Hepatocyte (in vitro differentiated cells): Measurements from ENCODE around the gene SMIM38. TPM values are rescaled to one million over a fixed set of nuclear protein-coding genes. Genes with fewer than 3 reads are reported as not detected.

ENCODE experiments used
- DNase-seq: peaks from one replicate; pipeline ENCODE4 v3.0.0-alpha.2; 2016; ENCODE audit warnings: low spot score
- H2AFZ ChIP-seq: fragments of 200-600 bp; sonication (generic); 2 replicates; pipeline ENCODE4 v1.6.0; 2016; ENCODE audit warnings: antibody characterized with exemption, mild to moderate bottlenecking
- H3K27ac ChIP-seq: fragments of 200-600 bp; sonication (generic); 2 replicates; pipeline ENCODE4 v1.5.1; 2016; ENCODE audit warnings: mild to moderate bottlenecking
- H3K27me3 ChIP-seq: fragments of 200-600 bp; sonication (generic); 2 replicates; pipeline ENCODE4 v1.6.1; 2016
- H3K36me3 ChIP-seq: fragments of 200-600 bp; sonication (generic); replicated peaks from 2 replicates; pipeline ENCODE4 v1.5.1; 2016; ENCODE audit warnings: low read depth; ENCODE audit not compliant: insufficient read depth
- H3K4me1 ChIP-seq: fragments of 200-600 bp; sonication (generic); 2 replicates; pipeline ENCODE4 v1.5.1; 2016; ENCODE audit warnings: mild to moderate bottlenecking, moderate library complexity; ENCODE audit not compliant: insufficient read depth
- H3K4me2 ChIP-seq: fragments of 200-600 bp; sonication (generic); 2 replicates; pipeline ENCODE4 v1.6.0; 2016
- H3K4me3 ChIP-seq: fragments of 200-600 bp; sonication (generic); 2 replicates; pipeline ENCODE4 v1.5.1; 2016; ENCODE audit warnings: mild to moderate bottlenecking
- H3K79me2 ChIP-seq: fragments of 200-600 bp; sonication (generic); 2 replicates; pipeline ENCODE4 v1.6.0; 2017; ENCODE audit warnings: mild to moderate bottlenecking
- H3K9me2 ChIP-seq: fragments of 200-600 bp; sonication (generic); replicated peaks from 2 replicates; pipeline ENCODE4 v1.6.0; 2017; ENCODE audit warnings: mild to moderate bottlenecking; ENCODE audit not compliant: insufficient read depth
- H3K9me3 ChIP-seq: fragments of 200-600 bp; sonication (generic); 2 replicates; pipeline ENCODE4 v1.5.1; 2016; ENCODE audit warnings: low read depth, mild to moderate bottlenecking
- H4K20me1 ChIP-seq: fragments of 200-600 bp; sonication (generic); 2 replicates; pipeline ENCODE4 v1.6.0; 2016; ENCODE audit warnings: mild to moderate bottlenecking; ENCODE audit not compliant: insufficient read depth, poor library complexity, severe bottlenecking
- EZH2 ChIP-seq: fragments of 200-600 bp; sonication (generic); IDR thresholded peaks from 2 replicates; pipeline ENCODE4 v1.6.1; 2016; ENCODE audit warnings: antibody characterized with exemption, mild to moderate bottlenecking, borderline replicate concordance
- EZH2phosphoT487 ChIP-seq: fragments of 200-600 bp; sonication (generic); IDR thresholded peaks from one replicate; pipeline ENCODE4 v1.6.1; 2018; ENCODE audit warnings: antibody characterized with exemption, mild to moderate bottlenecking, low read depth, moderate library complexity; ENCODE audit not compliant: unreplicated experiment, severe bottlenecking
- WGBS: methylation state at CpG from one replicate; pipeline ENCODE4 v1.1.6; 2016; ENCODE audit warnings: low lambda C conversion rate; ENCODE audit errors: missing lambda C conversion rate; 5-methylcytosine and 5-hydroxymethylcytosine counted together
- polyA plus RNA-seq: library from polyadenylated mRNA; unstranded; fragments of >200 nt; fragmentation: Nextera tagmentation; extraction: Ambion mirVana; gene quantifications from 2 replicates; pipeline ENCODE4 v1.2.1, GENCODE V29; 2016
- total RNA-seq: library from RNA; depleted of rRNA; stranded (reverse); fragments of >200 nt; gene quantifications from 2 replicates; pipeline ENCODE4 v1.2.3, GENCODE V29; 2014
- TF ChIP-seq, protein P1 (sequence below): fragments of 200-600 bp; sonication (generic); IDR thresholded peaks from 2 replicates; pipeline ENCODE4 v1.5.1; 2016; ENCODE audit warnings: antibody characterized with exemption, mild to moderate bottlenecking; ENCODE audit not compliant: poor library complexity

SMIM38 gene
- total and polyA plus RNA-seq, 2 experiments from 2014 or later = 0.64 to 0.70 TPM

DNA sequence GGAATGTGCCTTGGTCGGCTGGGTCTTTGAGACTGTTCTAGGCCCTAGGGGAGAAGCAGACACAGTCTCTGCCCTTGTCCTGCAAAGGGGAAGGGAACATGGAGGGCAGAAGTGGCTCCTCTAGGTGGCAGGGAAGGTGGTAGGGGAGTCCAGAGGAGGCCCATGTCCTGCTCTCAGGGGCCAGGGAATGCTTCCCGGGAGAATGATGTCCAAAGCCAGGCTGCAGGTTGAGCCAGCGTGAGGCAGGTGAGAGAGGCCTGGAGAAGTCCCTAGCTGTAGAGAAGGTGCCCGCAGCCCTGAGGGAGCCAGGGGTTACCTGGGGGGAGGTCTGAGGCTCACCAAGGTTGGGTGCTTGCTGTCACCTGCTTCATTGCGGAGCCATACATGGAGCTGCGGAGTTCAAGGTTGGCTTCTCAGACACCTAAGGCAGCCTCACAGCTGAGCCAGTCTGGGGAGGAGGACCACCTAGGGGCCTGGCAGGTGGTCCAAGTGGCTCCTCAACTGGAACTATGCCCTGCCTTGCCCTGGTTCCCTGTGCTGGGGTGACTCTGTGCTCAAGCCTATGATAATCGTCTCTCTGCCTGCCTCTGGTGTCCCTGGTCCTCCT, 46.1 kb downstream of the SMIM38 start:
- no peaks in the 10 kb centered on the region for H4K20me1 ChIP-seq
- H3K4me2 ChIP-seq = no peak overlapping the region
- H3K79me2 ChIP-seq = no peaks in the 10 kb centered on the region
- H3K27me3 ChIP-seq = no peaks in the 10 kb centered on the region
- H3K9me3 ChIP-seq = no peaks in the 10 kb centered on the region
- no peak for DNase-seq
- H3K9me2 ChIP-seq = no peaks in the 10 kb centered on the region
- H3K4me3 ChIP-seq = no peak overlapping the region
- H3K36me3 ChIP-seq = no peaks in the 10 kb centered on the region
- no peak overlapping the region for H3K27ac ChIP-seq
- TF ChIP-seq, protein P1, sequence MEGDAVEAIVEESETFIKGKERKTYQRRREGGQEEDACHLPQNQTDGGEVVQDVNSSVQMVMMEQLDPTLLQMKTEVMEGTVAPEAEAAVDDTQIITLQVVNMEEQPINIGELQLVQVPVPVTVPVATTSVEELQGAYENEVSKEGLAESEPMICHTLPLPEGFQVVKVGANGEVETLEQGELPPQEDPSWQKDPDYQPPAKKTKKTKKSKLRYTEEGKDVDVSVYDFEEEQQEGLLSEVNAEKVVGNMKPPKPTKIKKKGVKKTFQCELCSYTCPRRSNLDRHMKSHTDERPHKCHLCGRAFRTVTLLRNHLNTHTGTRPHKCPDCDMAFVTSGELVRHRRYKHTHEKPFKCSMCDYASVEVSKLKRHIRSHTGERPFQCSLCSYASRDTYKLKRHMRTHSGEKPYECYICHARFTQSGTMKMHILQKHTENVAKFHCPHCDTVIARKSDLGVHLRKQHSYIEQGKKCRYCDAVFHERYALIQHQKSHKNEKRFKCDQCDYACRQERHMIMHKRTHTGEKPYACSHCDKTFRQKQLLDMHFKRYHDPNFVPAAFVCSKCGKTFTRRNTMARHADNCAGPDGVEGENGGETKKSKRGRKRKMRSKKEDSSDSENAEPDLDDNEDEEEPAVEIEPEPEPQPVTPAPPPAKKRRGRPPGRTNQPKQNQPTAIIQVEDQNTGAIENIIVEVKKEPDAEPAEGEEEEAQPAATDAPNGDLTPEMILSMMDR = no peak
- TF ChIP-seq EZH2phosphoT487 = no peak
- TF ChIP-seq EZH2 = no peak
- no peak overlapping the region for H2AFZ ChIP-seq
- WGBS = 94% methylated on average over 7 of the region's 7 CpGs
- H3K4me1 ChIP-seq = no peaks in the 10 kb centered on the region

GRCh38 chr11:69202511-69203221, 46.9 kb downstream of the SMIM38 start:
- H2AFZ ChIP-seq = no peak overlapping the region
- H3K4me3 ChIP-seq = no peak overlapping the region
- no peaks in the 10 kb centered on the region for H3K36me3 ChIP-seq
- H3K9me2 ChIP-seq = no peaks in the 10 kb centered on the region
- 95% methylated on average over 25 of the region's 25 CpGs for WGBS
- no peaks in the 10 kb centered on the region for H3K4me1 ChIP-seq
- no peaks in the 10 kb centered on the region for H3K79me2 ChIP-seq
- no peaks in the 10 kb centered on the region for H4K20me1 ChIP-seq
- H3K9me3 ChIP-seq = no peaks in the 10 kb centered on the region
- H3K4me2 ChIP-seq = no peak overlapping the region
- TF ChIP-seq EZH2 (no peak), EZH2phosphoT487 (no peak)
- TF ChIP-seq, protein P1 = no peak
- DNase-seq = no peak
- H3K27ac ChIP-seq = no peak overlapping the region
- H3K27me3 ChIP-seq = no peaks in the 10 kb centered on the region

DNA sequence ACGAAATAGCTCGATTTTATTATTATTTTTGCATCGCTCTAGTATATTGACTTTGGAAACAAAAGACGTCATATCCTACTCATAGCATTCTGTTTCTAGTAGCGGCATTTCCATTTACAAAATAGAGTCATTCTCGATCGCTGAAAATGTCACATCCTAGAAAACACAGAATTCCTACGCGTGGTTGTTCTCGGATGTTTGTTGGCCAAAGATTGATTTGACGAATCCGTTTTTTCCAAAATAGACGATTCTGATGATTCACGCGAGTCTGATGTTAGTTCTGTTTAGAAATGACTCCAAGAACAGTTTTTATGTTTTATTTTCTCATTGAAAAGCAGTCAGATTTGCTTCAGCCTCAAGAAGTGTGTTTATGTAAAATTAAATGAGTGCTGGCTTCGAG, 47.6 kb downstream of the SMIM38 start:
- WGBS = 86% methylated on average over 16 of the region's 16 CpGs
- H3K4me1 ChIP-seq = no peaks in the 10 kb centered on the region
- H3K4me2 ChIP-seq = no peak overlapping the region
- H3K27ac ChIP-seq = no peak overlapping the region
- no peaks in the 10 kb centered on the region for H3K9me3 ChIP-seq
- no peaks in the 10 kb centered on the region for H3K9me2 ChIP-seq
- H3K36me3 ChIP-seq = no peaks in the 10 kb centered on the region
- H4K20me1 ChIP-seq = no peaks in the 10 kb centered on the region
- H3K79me2 ChIP-seq = no peaks in the 10 kb centered on the region
- H3K27me3 ChIP-seq = no peaks in the 10 kb centered on the region
- no peak overlapping the region for H2AFZ ChIP-seq
- no peak for TF ChIP-seq EZH2
- TF ChIP-seq, protein P1 = no peak
- no peak for TF ChIP-seq EZH2phosphoT487
- DNase-seq = no peak
- no peak overlapping the region for H3K4me3 ChIP-seq
